DND-41 (cell line): Measurements from ENCODE around the gene CTBP2.

Experiments used
- ATAC-seq: fragments of 200-7000 bp; cut with Tn5 transposase; 3 replicates; pipeline ENCODE4 v1.9.1; 2021; ENCODE audit warnings: low read depth; ENCODE audit not compliant: insufficient read depth
- DNase-seq: peaks from one replicate; pipeline ENCODE4 v3.0.0-alpha.2; 2020
- H2AFZ ChIP-seq: 2 replicates; pipeline ENCODE4 v1.6.0; 2012; ENCODE audit warnings: low read depth, low read length
- H3K27ac ChIP-seq: 2 replicates; pipeline ENCODE4 v1.5.1; 2012; ENCODE audit warnings: low read length, inconsistent platforms
- H3K27me3 ChIP-seq: fragments of 200-600 bp; sonication (generic); 2 replicates; pipeline ENCODE4 v1.6.0; 2012; ENCODE audit warnings: low read length, mild to moderate bottlenecking, inconsistent platforms; ENCODE audit not compliant: insufficient read depth, poor library complexity
- H3K36me3 ChIP-seq: 2 replicates; pipeline ENCODE4 v1.5.1; 2012; ENCODE audit warnings: low read length, inconsistent platforms; ENCODE audit not compliant: insufficient read depth
- H3K4me1 ChIP-seq: 2 replicates; pipeline ENCODE4 v1.5.1; 2012; ENCODE audit warnings: mild to moderate bottlenecking, low read length; ENCODE audit not compliant: insufficient read depth
- H3K4me2 ChIP-seq: 2 replicates; pipeline ENCODE4 v1.6.0; 2012; ENCODE audit warnings: mild to moderate bottlenecking, moderate library complexity, low read length, inconsistent platforms; ENCODE audit not compliant: insufficient read depth
- H3K4me3 ChIP-seq, 2 experiments: fragments of 200-600 bp in 1 of 2; shearing (Covaris generic) in 1 of 2; 2 replicates each; pipeline ENCODE4 v1.5.1; 2012 to 2016; ENCODE audit warnings: inconsistent platforms in 2 of 2, low read length in 2 of 2, mild to moderate bottlenecking in 2 of 2, low read depth in 1 of 2, moderate library complexity in 1 of 2
- H3K79me2 ChIP-seq: 2 replicates; pipeline ENCODE4 v1.6.0; 2012; ENCODE audit warnings: low read length, inconsistent platforms; ENCODE audit not compliant: insufficient read depth
- H3K9ac ChIP-seq: 2 replicates; pipeline ENCODE4 v1.6.0; 2012; ENCODE audit warnings: low read depth, mild to moderate bottlenecking, inconsistent platforms, low read length, moderate library complexity
- H3K9me3 ChIP-seq: 2 replicates; pipeline ENCODE4 v1.5.1; 2012; ENCODE audit warnings: low read length, moderate library complexity, mild to moderate bottlenecking, inconsistent platforms; ENCODE audit not compliant: insufficient read depth, severe bottlenecking
- H4K20me1 ChIP-seq: 2 replicates; pipeline ENCODE4 v1.6.0; 2012; ENCODE audit warnings: low read length; ENCODE audit not compliant: insufficient read depth
- CTCF ChIP-seq: IDR thresholded peaks from 2 replicates; pipeline ENCODE4 v1.5.1; 2012; ENCODE audit warnings: borderline replicate concordance, low read length, moderate library complexity, mild to moderate bottlenecking; ENCODE audit not compliant: poor library complexity, severe bottlenecking; ENCODE audit errors: extremely low read depth
- EZH2 ChIP-seq: IDR thresholded peaks from 3 replicates; pipeline ENCODE4 v1.6.1; 2012; ENCODE audit warnings: borderline replicate concordance, low read depth, mild to moderate bottlenecking, moderate library complexity, low read length, inconsistent platforms; ENCODE audit not compliant: severe bottlenecking

The CTBP2 gene

GRCh38 chr10:125132344-125132743, 28.0 kb downstream of the CTBP2 start:
- no peaks in the 10 kb centered on the region for H3K9me3 ChIP-seq
- H3K4me2 ChIP-seq: no peak overlapping the region
- peaks cover 90% of the 10 kb centered on the region for H3K79me2 ChIP-seq
- peaks cover 65% of the 10 kb centered on the region for H4K20me1 ChIP-seq
- ATAC-seq (no peak), DNase-seq (no peak)
- peaks cover 10% of the 10 kb centered on the region for H3K36me3 ChIP-seq
- no peak overlapping the region for H3K9ac ChIP-seq
- H3K4me1 ChIP-seq: no peaks in the 10 kb centered on the region
- H3K27ac ChIP-seq: no peak overlapping the region
- TF ChIP-seq EZH2 (no peak), CTCF (no peak)
- H3K27me3 ChIP-seq: no peaks in the 10 kb centered on the region
- H2AFZ ChIP-seq: no peak overlapping the region
- no peak overlapping the region for H3K4me3 ChIP-seq

GRCh38 chr10:125130916-125131315, 29.4 kb downstream of the CTBP2 start:
- H4K20me1 ChIP-seq: peaks cover 65% of the 10 kb centered on the region
- no peaks in the 10 kb centered on the region for H3K4me1 ChIP-seq
- H2AFZ ChIP-seq: no peak overlapping the region
- DNase-seq (no peak), ATAC-seq (no peak)
- H3K9ac ChIP-seq: no peak overlapping the region
- H3K36me3 ChIP-seq: peaks cover 10% of the 10 kb centered on the region
- TF ChIP-seq EZH2 (no peak), CTCF (no peak)
- H3K79me2 ChIP-seq: peaks cover 90% of the 10 kb centered on the region
- H3K9me3 ChIP-seq: no peaks in the 10 kb centered on the region
- H3K27ac ChIP-seq: no peak overlapping the region
- H3K4me3 ChIP-seq: no peak overlapping the region
- H3K27me3 ChIP-seq: no peaks in the 10 kb centered on the region
- no peak overlapping the region for H3K4me2 ChIP-seq

GRCh38 chr10:125130260-125130659, 30.1 kb downstream of the CTBP2 start:
- DNase-seq (no peak), ATAC-seq (no peak)
- peaks cover 10% of the 10 kb centered on the region for H3K36me3 ChIP-seq
- H3K79me2 ChIP-seq: peaks cover 90% of the 10 kb centered on the region
- TF ChIP-seq EZH2 (no peak), CTCF (no peak)
- no peak overlapping the region for H3K4me3 ChIP-seq
- peaks cover 65% of the 10 kb centered on the region for H4K20me1 ChIP-seq
- no peak overlapping the region for H3K27ac ChIP-seq
- no peaks in the 10 kb centered on the region for H3K4me1 ChIP-seq
- H3K27me3 ChIP-seq: no peaks in the 10 kb centered on the region
- H3K9me3 ChIP-seq: no peaks in the 10 kb centered on the region
- no peak overlapping the region for H3K9ac ChIP-seq
- H2AFZ ChIP-seq: no peak overlapping the region
- no peak overlapping the region for H3K4me2 ChIP-seq

GRCh38 chr10:125129076-125129458, 31.3 kb downstream of the CTBP2 start:
- H2AFZ ChIP-seq: no peak overlapping the region
- no peak overlapping the region for H3K9ac ChIP-seq
- H4K20me1 ChIP-seq: peaks cover 62% of the 10 kb centered on the region
- H3K79me2 ChIP-seq: peaks cover 92% of the 10 kb centered on the region
- H3K36me3 ChIP-seq: peaks cover 10% of the 10 kb centered on the region
- no peak overlapping the region for H3K4me3 ChIP-seq
- no peak for TF ChIP-seq EZH2
- no peak for TF ChIP-seq CTCF
- H3K27me3 ChIP-seq: no peaks in the 10 kb centered on the region
- H3K27ac ChIP-seq: no peak overlapping the region
- H3K4me2 ChIP-seq: no peak overlapping the region
- no peaks in the 10 kb centered on the region for H3K9me3 ChIP-seq
- no peak for ATAC-seq
- no peak for DNase-seq
- H3K4me1 ChIP-seq: no peaks in the 10 kb centered on the region
